D721Med (cell line): Measurements from ENCODE around the gene VAX1.

Experiments used
- DNase-seq: peaks from one replicate; pipeline ENCODE4 v3.0.0; 2011; ENCODE audit warnings: low spot score; ENCODE audit not compliant: insufficient read length
- FAIRE-seq: peaks from 2 replicates; lab custom pipeline; 2011; peaks lifted over from hg19 to GRCh38; lab: Jason Lieb, UNC
- CTCF ChIP-seq: IDR thresholded peaks from 2 replicates; pipeline ENCODE4 v1.5.1; 2012; ENCODE audit warnings: mild to moderate bottlenecking, control low read depth; ENCODE audit not compliant: insufficient read depth; ENCODE audit errors: missing control alignments

The VAX1 gene

GRCh38 chr10:117167346-117167788, 29.3 kb upstream of the VAX1 start:
- FAIRE-seq (no peak), DNase-seq (no peak)
- no peak for TF ChIP-seq CTCF

DNA sequence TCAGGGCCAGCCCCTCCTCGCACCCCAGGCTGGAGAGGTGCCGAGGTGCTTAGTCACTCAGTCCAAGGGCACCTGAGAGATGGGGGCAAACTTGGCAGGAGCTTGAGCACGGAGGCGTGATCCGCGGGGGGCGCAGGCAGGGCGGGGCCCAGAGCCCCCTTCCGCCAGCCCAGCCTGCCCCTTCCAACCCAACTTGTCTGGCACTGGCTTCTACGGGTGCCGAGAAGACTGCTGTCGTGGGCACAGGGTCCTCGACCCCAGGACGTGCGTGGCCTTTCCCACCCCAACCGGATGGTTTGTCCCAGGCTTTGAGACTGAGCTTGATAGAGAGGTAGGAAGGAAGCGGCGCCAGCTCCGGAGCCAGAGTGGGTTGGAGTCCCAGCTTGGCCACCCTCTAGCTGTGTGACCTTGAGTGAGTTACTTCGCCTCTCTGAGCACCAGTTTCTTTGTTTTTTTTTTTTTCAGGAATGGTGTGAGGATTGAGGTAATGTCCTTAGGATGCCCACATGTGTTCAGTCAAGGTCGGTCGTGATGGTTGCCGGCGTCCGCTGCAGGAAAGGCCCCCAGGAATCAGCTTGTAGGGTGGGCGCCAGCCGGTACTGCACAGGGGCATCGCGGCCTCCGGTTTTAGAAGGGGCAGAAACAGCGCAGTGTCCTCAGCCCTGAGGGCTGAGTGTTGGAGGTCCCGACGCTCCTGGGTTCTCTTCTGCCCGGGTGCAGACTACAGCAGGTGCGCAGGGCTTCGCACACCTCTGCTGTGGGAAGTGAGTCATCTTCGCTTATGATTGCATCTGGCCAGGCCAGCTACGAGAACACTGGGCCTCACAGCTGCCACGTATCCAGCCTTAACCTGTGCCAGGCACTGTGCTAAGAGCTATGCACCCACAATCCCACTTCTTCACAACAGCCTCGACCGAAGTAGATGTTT, 28.6 kb upstream of the VAX1 start:
- FAIRE-seq (no peak), DNase-seq (no peak)
- TF ChIP-seq CTCF: no peak

GRCh38 chr10:117165538-117166417, 27.7 kb upstream of the VAX1 start:
- FAIRE-seq: no peak
- TF ChIP-seq CTCF: peak; percentile 61

GRCh38 chr10:117164592-117165537, 26.8 kb upstream of the VAX1 start:
- TF ChIP-seq CTCF: no peak
- DNase-seq (no peak), FAIRE-seq (no peak)

More at GRCh38 chr10:117165538-117166417, 27.7 kb upstream of the VAX1 start:
- no peak for DNase-seq

GRCh38 chr10:117163954-117164548, 26.0 kb upstream of the VAX1 start:
- TF ChIP-seq CTCF: no peak
- FAIRE-seq (no peak), DNase-seq (no peak)
